Aortic smooth muscle cell (primary cell): Measurements from ENCODE around the gene GSS. TPM values are rescaled to one million over a fixed set of nuclear protein-coding genes. Genes with fewer than 3 reads are reported as not detected.

Experiments used
- total RNA-seq: library from RNA; depleted of rRNA; stranded (reverse); fragments of >200 nt; gene quantifications from 2 replicates; pipeline ENCODE4 v1.2.3, GENCODE V29; 2014

Gene GSS
- 60.3 and 64.9 TPM in 2 replicates for total RNA-seq

DNA sequence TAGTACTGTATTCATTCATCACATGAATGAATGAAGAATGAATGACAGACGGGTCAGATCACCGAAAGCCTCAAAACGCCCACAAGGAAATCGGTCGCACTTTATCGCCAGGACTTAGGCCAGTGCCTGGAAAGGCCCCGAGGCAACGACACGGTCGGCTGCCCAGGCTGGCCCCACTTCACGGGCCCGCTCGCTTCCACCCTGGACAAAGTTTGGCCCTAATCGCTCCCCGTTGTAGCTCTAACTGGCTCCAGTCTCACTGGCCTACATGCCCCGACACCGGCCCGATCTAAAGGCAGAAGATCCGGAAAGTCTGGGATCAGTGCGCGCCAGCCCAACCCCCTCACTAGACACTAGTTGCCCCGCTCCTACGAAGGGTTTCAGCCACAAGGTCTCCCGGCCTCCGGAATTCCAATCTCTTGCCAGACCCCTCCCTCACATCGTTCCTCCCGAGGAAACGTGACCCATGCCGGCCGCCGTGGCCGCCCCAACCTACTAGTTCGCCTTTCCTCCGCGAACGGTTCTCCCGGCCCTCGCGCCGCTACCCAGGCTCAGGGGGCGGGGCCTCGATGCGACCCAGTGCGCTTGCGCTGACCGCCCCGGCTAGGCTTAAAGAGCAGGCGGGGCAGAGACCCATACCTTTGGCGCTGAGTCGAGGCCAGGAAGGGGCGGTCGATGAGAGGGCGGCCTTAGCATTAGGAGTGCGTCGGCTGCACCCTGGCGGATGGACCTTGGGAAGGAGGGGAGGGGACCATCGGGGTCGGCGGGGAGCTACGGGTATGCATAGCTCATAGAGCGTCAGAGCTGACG lies at the start of gene GSS, which contains the start of gene MYH7B:
GSS (minus strand) TSS at position 576 of the 810 bp plus-strand sequence. CDS start 3,954 bp downstream, outside the sequence.
MYH7B (plus strand) TSS at position 638 of the 810 bp plus-strand sequence. CDS start 22,138 bp downstream, outside the sequence.

Other genes starting within 250 kb of the GSS start
- gene NCOA6, start 130.2 kb downstream of the GSS start, total RNA-seq: 4.5 and 5.8 TPM in 2 replicates
- 8.9 and 9.0 TPM in 2 replicates for gene GGT7, start 83.0 kb downstream of the GSS start, total RNA-seq
- gene ACSS2, start 79.2 kb downstream of the GSS start, total RNA-seq: 32.1 and 42.0 TPM in 2 replicates
- 0.12 and 0.13 TPM in 2 replicates for gene MYH7B, start 62 bp upstream of the GSS start, total RNA-seq
- gene TRPC4AP, start 137.0 kb upstream of the GSS start, total RNA-seq: 66.8 and 76.5 TPM in 2 replicates
- 98.4 and 101 TPM in 2 replicates for gene EDEM2, start 191.5 kb upstream of the GSS start, total RNA-seq
- 125 and 128 TPM in 2 replicates for gene PROCR, start 216.3 kb upstream of the GSS start, total RNA-seq